Panc1 (cell line): Measurements from ENCODE around the gene FAM53B. TPM values are rescaled to one million over a fixed set of nuclear protein-coding genes. Genes with fewer than 3 reads are reported as not detected.

Experiments used
- ATAC-seq: fragments of 200-7000 bp; cut with Tn5 transposase; 2 replicates; pipeline ENCODE4 v1.9.1; 2020; ENCODE audit warnings: mild to moderate bottlenecking, moderate library complexity
- BruUV-seq: library from RNA; stranded (reverse); fragments of 400-500 nt; replicated peaks from 2 replicates; lab custom pipeline; 2021; lab: Mats Ljungman, UMichigan
- CTCF ChIA-PET: fragments of 300-600 bp; sonication (Branson Sonifier 250); formaldehyde crosslinking; loops from one replicate; lab custom pipeline; 2022; ENCODE audit warnings: antibody characterized with exemption; lab: Charles Lee
- POLR2A ChIA-PET: fragments of 300-600 bp; sonication (Branson Sonifier 250); formaldehyde crosslinking; loops from one replicate; lab custom pipeline; 2022; ENCODE audit warnings: antibody characterized with exemption; lab: Charles Lee
- DNase-seq: peaks from one replicate; pipeline ENCODE4 v3.0.0-alpha.2; 2010; ENCODE audit warnings: low read depth, low spot score
- H3K27ac ChIP-seq: 2 replicates; pipeline ENCODE4 v1.5.1; 2011; ENCODE audit warnings: mild to moderate bottlenecking, low read length, inconsistent platforms
- H3K27me3 ChIP-seq: fragments of 200-500 bp; sonication (Bioruptor generic); 2 replicates; pipeline ENCODE4 v1.6.0; 2014; ENCODE audit warnings: low read length, inconsistent platforms; ENCODE audit not compliant: control insufficient read depth, insufficient read depth
- H3K36me3 ChIP-seq: fragments of 200-500 bp; sonication (Bioruptor generic); 2 replicates; pipeline ENCODE4 v1.5.1; 2014; ENCODE audit warnings: inconsistent platforms, mild to moderate bottlenecking, low read length, moderate library complexity; ENCODE audit not compliant: control insufficient read depth, insufficient read depth
- H3K4me1 ChIP-seq: 2 replicates; pipeline ENCODE4 v1.5.1; 2011; ENCODE audit warnings: inconsistent platforms, mild to moderate bottlenecking, low read length, moderate library complexity; ENCODE audit not compliant: control insufficient read depth, insufficient read depth
- H3K4me3 ChIP-seq, 2 experiments: 2 replicates each; pipeline ENCODE4 v1.5.1; 2011 to 2012; ENCODE audit warnings: low read depth in 2 of 2, low read length in 2 of 2, mild to moderate bottlenecking in 2 of 2, inconsistent platforms in 1 of 2, moderate library complexity in 1 of 2
- H3K9me3 ChIP-seq: fragments of 200-500 bp; sonication (Bioruptor generic); 2 replicates; pipeline ENCODE4 v1.5.1; 2014; ENCODE audit warnings: low read depth, mild to moderate bottlenecking, inconsistent platforms, low read length, moderate library complexity; ENCODE audit not compliant: control insufficient read depth, insufficient read depth
- CTCF ChIP-seq: fragments of 450-650 bp; IDR thresholded peaks from 2 replicates; pipeline ENCODE4 v1.5.1; 2017; ENCODE audit warnings: mild to moderate bottlenecking
- POLR2AphosphoS5 ChIP-seq: IDR thresholded peaks from 2 replicates; pipeline ENCODE4 v1.6.1; 2012; ENCODE audit warnings: mild to moderate bottlenecking, low read depth, low read length, moderate library complexity
- REST ChIP-seq, 2 experiments: IDR thresholded peaks; 2 replicates each; pipeline ENCODE4 v1.6.1; 2011 to 2012; ENCODE audit warnings: low read depth in 2 of 2, control low read depth in 1 of 2, low read length in 1 of 2, mild to moderate bottlenecking in 1 of 2, moderate library complexity in 1 of 2; ENCODE audit not compliant: insufficient read depth in 1 of 2
- SIN3A ChIP-seq: IDR thresholded peaks from 2 replicates; pipeline ENCODE4 v1.6.1; 2012; ENCODE audit warnings: low read depth, mild to moderate bottlenecking, low read length, moderate library complexity, borderline replicate concordance; ENCODE audit not compliant: insufficient read depth
- TCF7L2 ChIP-seq: IDR thresholded peaks from 2 replicates; pipeline ENCODE4 v1.6.1; 2011; ENCODE audit warnings: mild to moderate bottlenecking, low read depth, low read length, inconsistent platforms
- in situ Hi-C: cut with HindIII; loops from 2 replicates; pipeline ENCODE4 v1.10.0; 2016; ENCODE audit warnings: low sequenced_read_pairs, low pct_unique_long_range_greater_than_20kb
- intact Hi-C: fragments of 100-400 bp; cut with micrococcal nuclease; formaldehyde crosslinking; loops from one replicate; pipeline ENCODE4 v1.10.0; 2022; ENCODE audit not compliant: unreplicated experiment
- total RNA-seq: library from RNA; stranded (reverse); gene quantifications from one replicate; pipeline ENCODE4 v1.2.1, GENCODE V29; 2021; ENCODE audit not compliant: unreplicated experiment

FAM53B gene
- total RNA-seq, 1 experiment from 2014 or later, result 42.5 TPM

- no TSS peak for BruUV-seq
- in situ Hi-C loops, result no loop called here
- no peaks in the 10 kb centered on the region for H3K36me3 ChIP-seq
These were observed 39.5 kb downstream of the FAM53B start for GRCh38 chr10:124704428-124705380.

More at GRCh38 chr10:124704428-124705380, 39.5 kb downstream of the FAM53B start:
- TF ChIP-seq REST (IDR thresholded peaks at IDR 0.05; ENCODE audit: insufficient read depth in 1 of 2, low read depth in 2 of 2, low read length in 1 of 2) (no peak), SIN3A (no peak), TCF7L2 (no peak), CTCF (no peak), POLR2AphosphoS5 (no peak)
- no peak for DNase-seq
- Histone ChIP-seq H3K9me3 (no peaks in the 10 kb centered on the region), H3K27me3 (no peaks in the 10 kb centered on the region), H3K4me3 (no peak overlapping the region), H3K4me1 (peaks cover 13% of the 10 kb centered on the region), H3K27ac (no peak overlapping the region)
- POLR2A ChIA-PET, result no interaction called here
- intact Hi-C loops, result no loop called here
- CTCF ChIA-PET, result interaction anchor here (1.3 kb wide), 1 partner anchor 36 kb away, joined by 3 read pairs; no protein-coding TSS in a partner anchor
- ATAC-seq, result no peak
